K562 (cell line): Measurements from ENCODE around the gene AP3B1. TPM values are rescaled to one million over a fixed set of nuclear protein-coding genes. Genes with fewer than 3 reads are reported as not detected.

Experiments used
- CBX1 ChIP-seq: sonication (generic); IDR thresholded peaks from 2 replicates; pipeline ENCODE4 v1.6.1; 2016; ENCODE audit warnings: antibody characterized with exemption, low read depth, mild to moderate bottlenecking
- CSDE1 ChIP-seq, 2 experiments: fragments of 450-650 bp; IDR thresholded peaks; 2 replicates each; pipeline ENCODE4 v1.6.1; 2016; ENCODE audit warnings: mild to moderate bottlenecking in 1 of 2
- CXXC5 ChIP-seq: fragments of 250-450 bp; sonication (Bioruptor Pico); IDR thresholded peaks from 2 replicates; pipeline ENCODE4 v1.8.0; 2022; ENCODE audit warnings: inconsistent platforms, mild to moderate bottlenecking, moderate library complexity
- ELF1 ChIP-seq: fragments of 200-800 bp; sonication (Bioruptor generic); IDR thresholded peaks from 2 replicates; pipeline ENCODE4 v1.6.1; 2016; ENCODE audit warnings: missing genetic modification characterization, missing compliant biosample characterization
- EP400 ChIP-seq: fragments of 450-650 bp; IDR thresholded peaks from 2 replicates; pipeline ENCODE4 v1.6.1; 2017; ENCODE audit warnings: antibody characterized with exemption, mild to moderate bottlenecking, moderate library complexity
- GABPA ChIP-seq: fragments of 200-800 bp; sonication (Bioruptor generic); conservative IDR thresholded peaks from 2 replicates; pipeline ENCODE4 v1.6.1; 2016; ENCODE audit warnings: low read depth, missing genetic modification characterization, missing compliant biosample characterization
- KLF16 ChIP-seq: IDR thresholded peaks from 2 replicates; pipeline ENCODE4 v1.6.1; 2016; ENCODE audit warnings: antibody characterized with exemption
- MYNN ChIP-seq, 2 experiments: sonication (generic); formaldehyde crosslinking in 1 of 2; IDR thresholded peaks; 2 replicates each; pipeline versions ENCODE4 v1.5.0 to v1.6.1; 2016 to 2020; ENCODE audit warnings: antibody characterized with exemption in 1 of 2, missing genetic modification reagents in 1 of 2
- OTX1 ChIP-seq: fragments of 450-650 bp; formaldehyde crosslinking; IDR thresholded peaks from 2 replicates; pipeline ENCODE4 v1.4.0; 2022; ENCODE audit warnings: mild to moderate bottlenecking
- PML ChIP-seq: IDR thresholded peaks from 2 replicates; pipeline ENCODE4 v1.6.1; 2012; ENCODE audit warnings: low read length, inconsistent platforms
- SAP30 ChIP-seq: fragments of 200-600 bp; sonication (generic); IDR thresholded peaks from 2 replicates; pipeline ENCODE4 v1.6.1; 2012; ENCODE audit warnings: borderline replicate concordance, low read depth, mild to moderate bottlenecking, moderate library complexity, low read length, control low read depth, inconsistent platforms; ENCODE audit not compliant: insufficient read depth, poor library complexity, severe bottlenecking
- SLC30A9 ChIP-seq: fragments of 250-450 bp; sonication (Bioruptor Pico); IDR thresholded peaks from 2 replicates; pipeline ENCODE4 v1.8.0; 2022; ENCODE audit warnings: mild to moderate bottlenecking, moderate library complexity
- SOX6 ChIP-seq: fragments of 450-650 bp; IDR thresholded peaks from 2 replicates; pipeline ENCODE4 v1.6.1; 2014; ENCODE audit warnings: mild to moderate bottlenecking
- YY1 ChIP-seq, 3 experiments: IDR thresholded peaks; 2 replicates each; pipeline ENCODE4 v1.6.1; 2011; ENCODE audit warnings: low read length in 2 of 3, mild to moderate bottlenecking in 2 of 3, moderate library complexity in 2 of 3, borderline replicate concordance in 1 of 3, control low read depth in 1 of 3, low read depth in 1 of 3; ENCODE audit not compliant: insufficient read depth in 3 of 3, insufficient replicate concordance in 2 of 3, control insufficient read depth in 1 of 3, insufficient read length in 1 of 3; ENCODE audit errors: extremely low read depth in 1 of 3
- ZNF444 ChIP-seq: fragments of 250-450 bp; sonication (Bioruptor Pico); IDR thresholded peaks from 2 replicates; pipeline ENCODE4 v1.4.0; 2020; ENCODE audit warnings: mild to moderate bottlenecking, moderate library complexity
- polyA plus RNA-seq, 8 experiments: library from polyadenylated mRNA; depleted of rRNA in 4 of 8; stranded (reverse) in 5 of 8; unstranded in 3 of 8; fragments of >200 nt; fragmentation: Nextera tagmentation in 2 of 8; fragmentation: Illumina TruSeq in 1 of 8; extraction: Ambion mirVana in 2 of 8; extraction: Trizol in 1 of 8; gene quantifications; 2 replicates each; pipeline versions ENCODE4 v1.2.1 to v1.2.3, GENCODE V29; 2011 to 2014; ENCODE audit warnings: inconsistent platforms in 1 of 8, missing spikeins in 1 of 8
- total RNA-seq, 7 experiments: library from RNA; depleted of rRNA in 6 of 7; stranded (reverse); fragments of >200 nt in 6 of 7; fragmentation: Illumina TruSeq in 2 of 7; extraction: Trizol in 2 of 7; gene quantifications; 2 replicates each; pipeline versions ENCODE4 v1.2.1 to v1.2.3, GENCODE V29; 2011 to 2021; ENCODE audit warnings: low replicate concordance in 1 of 7
- TF ChIP-seq, protein P1 (sequence below): fragments of 450-650 bp; formaldehyde crosslinking; IDR thresholded peaks from 2 replicates; pipeline ENCODE4 v1.4.0; 2022; ENCODE audit warnings: missing genetic modification characterization
- TF ChIP-seq, protein P2 (sequence below): fragments of 450-650 bp; IDR thresholded peaks from 2 replicates; pipeline ENCODE4 v1.6.1; 2016; ENCODE audit warnings: borderline replicate concordance

Gene AP3B1
- total and polyA plus RNA-seq, 9 of the 15 experiments (the other 6 are each of a cell fraction or from before 2014, with no cell fraction given): 21.1 to 61.8 (median 42.2) TPM

DNA sequence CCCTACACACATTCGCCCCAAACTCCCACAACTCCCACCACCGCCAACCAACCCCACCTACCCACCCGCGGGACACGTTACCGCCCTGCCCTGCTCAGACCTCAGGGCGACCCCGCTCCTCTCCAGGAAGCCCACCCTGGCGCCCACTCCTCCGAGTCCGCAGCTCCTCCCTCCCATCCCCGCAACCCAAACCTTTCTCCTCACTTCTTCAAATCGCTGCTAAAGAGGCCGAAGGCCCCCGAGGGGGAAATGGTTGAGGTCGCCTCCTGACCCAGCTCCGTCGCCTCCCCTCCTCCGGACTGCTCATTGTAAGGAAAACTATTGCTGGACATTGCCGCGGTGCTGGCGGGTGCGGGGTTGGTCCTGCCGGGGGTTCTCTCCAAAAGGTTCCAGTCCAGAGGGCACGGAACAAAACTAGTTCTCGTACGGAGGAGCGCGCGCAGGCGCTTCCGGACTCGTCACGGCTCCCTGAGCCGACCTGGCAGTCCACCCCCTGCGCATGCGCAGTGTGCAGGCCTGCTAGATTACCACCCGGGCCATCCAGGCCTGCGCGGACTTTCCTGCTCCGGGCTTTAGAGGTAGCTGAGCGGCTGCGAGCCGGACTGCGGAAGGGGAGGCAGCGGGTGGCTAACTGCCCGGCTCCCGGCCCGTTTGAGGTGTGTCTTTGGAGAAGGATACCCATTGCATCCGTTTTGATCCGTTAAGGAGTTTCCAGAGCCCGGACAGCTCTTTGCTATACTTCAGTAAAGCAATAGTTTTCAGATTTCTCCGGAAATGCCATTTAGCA lies at the start of gene AP3B1 (continued):
- TF ChIP-seq YY1 (IDR thresholded peaks at IDR 0.05; ENCODE audit: borderline replicate concordance in 1 of 3, control insufficient read depth in 1 of 3, extremely low read depth in 1 of 3, insufficient read depth in 3 of 3, insufficient read length in 1 of 3, insufficient replicate concordance in 2 of 3, low read depth in 1 of 3, low read length in 2 of 3): peak in 2 of 3 experiments; percentile 53 to 81
- peak; percentile 82 for TF ChIP-seq CXXC5 (CRISPR knock-in tag)
- TF ChIP-seq KLF16: no peak
- peak; percentile 69; the same call in 1 of the 2 replicates for TF ChIP-seq PML
- TF ChIP-seq CBX1: peak; percentile 67; the same call in 1 of the 2 replicates
- TF ChIP-seq GABPA (tag): peak; percentile 76
- peak; percentile 45 for TF ChIP-seq SAP30
- no peak for TF ChIP-seq OTX1 (CRISPR knock-in tag)
- TF ChIP-seq, protein P1, sequence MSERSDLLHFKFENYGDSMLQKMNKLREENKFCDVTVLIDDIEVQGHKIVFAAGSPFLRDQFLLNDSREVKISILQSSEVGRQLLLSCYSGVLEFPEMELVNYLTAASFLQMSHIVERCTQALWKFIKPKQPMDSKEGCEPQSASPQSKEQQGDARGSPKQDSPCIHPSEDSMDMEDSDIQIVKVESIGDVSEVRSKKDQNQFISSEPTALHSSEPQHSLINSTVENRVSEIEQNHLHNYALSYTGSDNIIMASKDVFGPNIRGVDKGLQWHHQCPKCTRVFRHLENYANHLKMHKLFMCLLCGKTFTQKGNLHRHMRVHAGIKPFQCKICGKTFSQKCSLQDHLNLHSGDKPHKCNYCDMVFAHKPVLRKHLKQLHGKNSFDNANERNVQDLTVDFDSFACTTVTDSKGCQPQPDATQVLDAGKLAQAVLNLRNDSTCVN (CRISPR knock-in tag): no peak
- peak; percentile 86 for TF ChIP-seq EP400
- peak; percentile 61 for TF ChIP-seq SOX6
- TF ChIP-seq CSDE1 (IDR thresholded peaks at IDR 0.05): no peak
- TF ChIP-seq, protein P2, sequence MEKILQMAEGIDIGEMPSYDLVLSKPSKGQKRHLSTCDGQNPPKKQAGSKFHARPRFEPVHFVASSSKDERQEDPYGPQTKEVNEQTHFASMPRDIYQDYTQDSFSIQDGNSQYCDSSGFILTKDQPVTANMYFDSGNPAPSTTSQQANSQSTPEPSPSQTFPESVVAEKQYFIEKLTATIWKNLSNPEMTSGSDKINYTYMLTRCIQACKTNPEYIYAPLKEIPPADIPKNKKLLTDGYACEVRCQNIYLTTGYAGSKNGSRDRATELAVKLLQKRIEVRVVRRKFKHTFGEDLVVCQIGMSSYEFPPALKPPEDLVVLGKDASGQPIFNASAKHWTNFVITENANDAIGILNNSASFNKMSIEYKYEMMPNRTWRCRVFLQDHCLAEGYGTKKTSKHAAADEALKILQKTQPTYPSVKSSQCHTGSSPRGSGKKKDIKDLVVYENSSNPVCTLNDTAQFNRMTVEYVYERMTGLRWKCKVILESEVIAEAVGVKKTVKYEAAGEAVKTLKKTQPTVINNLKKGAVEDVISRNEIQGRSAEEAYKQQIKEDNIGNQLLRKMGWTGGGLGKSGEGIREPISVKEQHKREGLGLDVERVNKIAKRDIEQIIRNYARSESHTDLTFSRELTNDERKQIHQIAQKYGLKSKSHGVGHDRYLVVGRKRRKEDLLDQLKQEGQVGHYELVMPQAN: peak; percentile 69
- TF ChIP-seq SLC30A9 (CRISPR knock-in tag): no peak
- 0 out of 2 replicates have a peak, but pooled peaks have one; percentile 36 for TF ChIP-seq ZNF444 (CRISPR knock-in tag)
- TF ChIP-seq MYNN (IDR thresholded peaks at IDR 0.05): peak; percentile 59; the same call in 1 of the 2 replicates
- no peak for TF ChIP-seq MYNN (CRISPR knock-in tag; IDR thresholded peaks at IDR 0.05)
- peak; percentile 96 for TF ChIP-seq ELF1 (tag)
